Activated CD4-positive, alpha-beta memory T cell treated with anti-CD3 and anti-CD28 coated beads, Interleukin-2, amount 10 ng/mL, durations not matched to agents 7 days and 5 days (primary cell): Measurements from ENCODE around the gene CSRP2. TPM values are rescaled to one million over a fixed set of nuclear protein-coding genes. Genes with fewer than 3 reads are reported as not detected.

Experiments used
- CTCF ChIA-PET: fragments of 350-600 bp; sonication (Branson Sonifier 250); formaldehyde crosslinking; loops from one replicate; lab custom pipeline; 2021; ENCODE audit warnings: antibody characterized with exemption, inconsistent platforms; lab: Charles Lee
- POLR2A ChIA-PET: fragments of 350-600 bp; sonication (Branson Sonifier 250); formaldehyde crosslinking; loops from one replicate; lab custom pipeline; 2021; ENCODE audit warnings: antibody characterized with exemption; lab: Charles Lee
- DNase-seq: peaks from one replicate; pipeline ENCODE4 v3.0.0-alpha.2; 2020
- H3K27ac Mint-ChIP-seq: one replicate; pipeline ENCODE4 v1.8.0; 2021; ENCODE audit warnings: mild to moderate bottlenecking, mixed read lengths
- H3K27me3 Mint-ChIP-seq: one replicate; pipeline ENCODE4 v1.8.0; 2021; ENCODE audit warnings: mixed read lengths
- H3K36me3 Mint-ChIP-seq: one replicate; pipeline ENCODE4 v1.8.0; 2021; ENCODE audit warnings: low read depth, mixed read lengths
- H3K4me1 Mint-ChIP-seq: one replicate; pipeline ENCODE4 v1.8.0; 2021; ENCODE audit warnings: mixed read lengths
- H3K4me3 Mint-ChIP-seq: one replicate; pipeline ENCODE4 v1.8.0; 2021; ENCODE audit warnings: mild to moderate bottlenecking, mixed read lengths
- H3K9me3 Mint-ChIP-seq: one replicate; pipeline ENCODE4 v1.8.0; 2021; ENCODE audit warnings: mixed read lengths
- total RNA-seq, 2 experiments: library from RNA; stranded (reverse); gene quantifications; one replicate each; pipeline ENCODE4 v1.2.3, GENCODE V29; 2021

CSRP2 gene
- total RNA-seq, 2 experiments from 2014 or later = 0.15 TPM; not detected in 1

GRCh38 chr12:76881142-76881541 lies 2.3 kb upstream of the CSRP2 start:
- Mint-ChIP-seq H3K4me3 (no peak overlapping the region), H3K36me3 (no peaks in the 10 kb centered on the region), H3K4me1 (peaks cover 13% of the 10 kb centered on the region), H3K27me3 (peaks cover 60% of the 10 kb centered on the region), H3K27ac (no peak overlapping the region), H3K9me3 (no peaks in the 10 kb centered on the region)
- ChIA-PET CTCF (interaction anchor here (1.4 kb wide), 2 partner anchors 130 kb away, joined by 3 to 4 read pairs; no protein-coding TSS in a partner anchor), POLR2A (no interaction called here)
- DNase-seq = no peak

DNA sequence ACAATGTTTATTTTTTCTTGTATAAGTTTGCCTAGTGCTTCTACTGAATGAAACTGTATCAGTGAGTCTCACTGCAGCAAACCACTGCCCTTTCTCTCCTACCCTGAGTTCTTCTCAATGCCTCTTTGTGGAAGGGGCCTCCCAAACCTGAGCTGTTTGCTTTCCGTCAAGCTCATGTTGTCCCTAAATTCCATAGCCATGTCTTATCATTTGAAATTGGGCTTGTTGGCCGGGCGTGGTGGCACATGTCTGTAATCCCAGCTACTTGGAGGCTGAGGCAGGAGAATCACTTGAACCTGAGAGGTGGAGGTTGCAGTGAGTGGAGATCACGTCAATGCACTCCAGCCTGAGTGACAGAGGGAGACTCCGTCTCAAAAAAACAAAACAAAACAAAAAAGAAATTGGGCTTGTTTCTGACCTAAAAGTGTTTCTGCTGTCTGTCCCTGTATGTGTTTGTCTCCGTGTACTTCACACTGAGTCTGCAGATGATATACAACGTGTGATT lies 1.8 kb upstream of the CSRP2 start:
- Mint-ChIP-seq H3K36me3 (no peaks in the 10 kb centered on the region), H3K27me3 (peaks cover 63% of the 10 kb centered on the region), H3K9me3 (no peaks in the 10 kb centered on the region), H3K27ac (no peak overlapping the region), H3K4me3 (no peak overlapping the region), H3K4me1 (peaks cover 13% of the 10 kb centered on the region)
- no peak for DNase-seq
- POLR2A ChIA-PET = no interaction called here
- CTCF ChIA-PET = interaction anchor here (1.4 kb wide), 1 partner anchor 130 kb away, joined by 4 read pairs; no protein-coding TSS in a partner anchor

GRCh38 chr12:76879710-76880518 lies 1.1 kb upstream of the CSRP2 start:
- POLR2A ChIA-PET = no interaction called here
- H3K4me3 Mint-ChIP-seq = peak overlapping the region; percentile 61
- no peaks in the 10 kb centered on the region for H3K36me3 Mint-ChIP-seq
- no peak for DNase-seq
- H3K27me3 Mint-ChIP-seq = peaks cover 67% of the 10 kb centered on the region
- H3K4me1 Mint-ChIP-seq = peaks cover 13% of the 10 kb centered on the region
- H3K9me3 Mint-ChIP-seq = no peaks in the 10 kb centered on the region
- CTCF ChIA-PET = interaction anchor here (1.4 kb wide), 1 partner anchor 131 kb away, joined by 4 read pairs; no protein-coding TSS in a partner anchor
- no peak overlapping the region for H3K27ac Mint-ChIP-seq

- CTCF ChIA-PET = no interaction called here
- H3K9me3 Mint-ChIP-seq = no peaks in the 10 kb centered on the region
- H3K4me3 Mint-ChIP-seq = peak overlapping the region; percentile 84
- POLR2A ChIA-PET = no interaction called here
- H3K27ac Mint-ChIP-seq = no peak overlapping the region
- peaks cover 65% of the 10 kb centered on the region for H3K27me3 Mint-ChIP-seq
- DNase-seq = no peak
- H3K36me3 Mint-ChIP-seq = no peaks in the 10 kb centered on the region
- peaks cover 13% of the 10 kb centered on the region for H3K4me1 Mint-ChIP-seq
These were observed 520 bp downstream of the CSRP2 start for GRCh38 chr12:76878099-76878898.

GRCh38 chr12:76876696-76877229 lies 2.1 kb downstream of the CSRP2 start:
- POLR2A ChIA-PET = no interaction called here
- Mint-ChIP-seq H3K27me3 (peaks cover 55% of the 10 kb centered on the region), H3K9me3 (no peaks in the 10 kb centered on the region), H3K4me1 (peaks cover 13% of the 10 kb centered on the region), H3K36me3 (no peaks in the 10 kb centered on the region), H3K4me3 (no peak overlapping the region), H3K27ac (no peak overlapping the region)
- DNase-seq = no peak
- CTCF ChIA-PET = no interaction called here

DNA sequence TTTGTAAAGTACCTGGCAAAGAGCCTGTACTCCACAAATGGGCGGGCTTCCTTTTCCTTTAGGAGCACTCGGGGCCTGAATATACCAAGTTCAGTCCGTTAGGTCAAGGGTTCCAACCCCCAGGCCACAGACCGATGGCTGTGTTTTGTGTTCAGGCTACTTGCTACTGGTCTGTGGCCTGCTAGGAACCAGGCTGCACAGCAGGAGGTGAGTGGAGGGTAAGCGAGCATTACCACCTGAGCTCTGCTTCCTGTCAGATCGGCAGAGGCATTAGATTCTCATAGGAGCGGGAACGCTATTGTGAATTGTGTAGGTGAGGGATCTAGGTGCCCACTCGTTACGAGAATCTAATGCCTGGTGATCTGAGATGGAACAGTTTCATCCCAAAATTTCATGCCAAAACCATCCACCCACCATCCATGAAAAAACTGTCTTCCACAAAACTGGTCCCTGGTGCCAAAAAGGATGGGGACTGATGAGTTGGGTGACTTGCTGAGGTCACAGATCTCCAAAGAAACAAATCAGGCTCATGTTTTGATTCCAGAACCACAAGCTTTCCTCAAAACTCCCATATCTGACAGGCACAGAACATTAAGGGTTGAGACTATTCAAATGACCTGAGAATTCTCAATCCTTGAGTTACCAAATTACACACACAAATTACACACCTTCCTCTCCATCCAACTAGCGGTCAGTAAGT lies 4.2 kb downstream of the CSRP2 start:
- DNase-seq = no peak
- CTCF ChIA-PET = no interaction called here
- H3K27me3 Mint-ChIP-seq = peaks cover 39% of the 10 kb centered on the region
- peaks cover 13% of the 10 kb centered on the region for H3K4me1 Mint-ChIP-seq
- POLR2A ChIA-PET = no interaction called here
- H3K9me3 Mint-ChIP-seq = no peaks in the 10 kb centered on the region
- no peaks in the 10 kb centered on the region for H3K36me3 Mint-ChIP-seq
- no peak overlapping the region for H3K27ac Mint-ChIP-seq
- no peak overlapping the region for H3K4me3 Mint-ChIP-seq

- H3K27ac Mint-ChIP-seq = no peak overlapping the region
- H3K27me3 Mint-ChIP-seq = peaks cover 35% of the 10 kb centered on the region
- DNase-seq = no peak
- no peaks in the 10 kb centered on the region for H3K36me3 Mint-ChIP-seq
- no peaks in the 10 kb centered on the region for H3K9me3 Mint-ChIP-seq
- no peak overlapping the region for H3K4me3 Mint-ChIP-seq
- peaks cover 9% of the 10 kb centered on the region for H3K4me1 Mint-ChIP-seq
- ChIA-PET CTCF (no interaction called here), POLR2A (no interaction called here)
These were observed 4.8 kb downstream of the CSRP2 start for GRCh38 chr12:76874027-76874426.

DNA sequence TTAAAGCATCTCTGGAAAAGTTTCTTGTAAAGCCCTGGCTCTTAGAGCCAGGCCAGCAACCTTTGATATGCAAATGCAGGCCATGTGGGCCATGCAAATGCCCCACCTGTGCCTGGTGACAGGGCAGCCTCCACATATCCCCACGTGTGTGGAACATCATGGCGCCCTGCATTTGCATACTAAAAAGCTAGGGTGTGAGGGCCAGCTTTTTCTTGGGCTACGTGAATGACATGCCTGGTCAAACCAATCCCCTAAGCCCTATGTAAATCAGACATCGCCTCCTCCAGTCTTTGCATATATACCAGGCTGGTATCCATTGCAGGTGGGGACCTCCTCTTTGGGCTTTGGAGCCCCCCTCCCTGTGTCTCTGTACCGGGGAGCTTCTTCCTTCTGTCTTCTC lies 6.4 kb downstream of the CSRP2 start:
- peaks cover 1% of the 10 kb centered on the region for H3K4me1 Mint-ChIP-seq
- H3K4me3 Mint-ChIP-seq = no peak overlapping the region
- no peak for DNase-seq
- ChIA-PET POLR2A (no interaction called here), CTCF (no interaction called here)
- H3K36me3 Mint-ChIP-seq = no peaks in the 10 kb centered on the region
- H3K27me3 Mint-ChIP-seq = peaks cover 24% of the 10 kb centered on the region
- no peak overlapping the region for H3K27ac Mint-ChIP-seq
- H3K9me3 Mint-ChIP-seq = no peaks in the 10 kb centered on the region

- Mint-ChIP-seq H3K4me1 (no peaks in the 10 kb centered on the region), H3K9me3 (no peaks in the 10 kb centered on the region), H3K4me3 (no peak overlapping the region), H3K27ac (no peak overlapping the region), H3K27me3 (peaks cover 17% of the 10 kb centered on the region), H3K36me3 (no peaks in the 10 kb centered on the region)
- CTCF ChIA-PET = no interaction called here
- POLR2A ChIA-PET = no interaction called here
- DNase-seq = no peak
These were observed 7.1 kb downstream of the CSRP2 start for GRCh38 chr12:76871742-76872141.

DNA sequence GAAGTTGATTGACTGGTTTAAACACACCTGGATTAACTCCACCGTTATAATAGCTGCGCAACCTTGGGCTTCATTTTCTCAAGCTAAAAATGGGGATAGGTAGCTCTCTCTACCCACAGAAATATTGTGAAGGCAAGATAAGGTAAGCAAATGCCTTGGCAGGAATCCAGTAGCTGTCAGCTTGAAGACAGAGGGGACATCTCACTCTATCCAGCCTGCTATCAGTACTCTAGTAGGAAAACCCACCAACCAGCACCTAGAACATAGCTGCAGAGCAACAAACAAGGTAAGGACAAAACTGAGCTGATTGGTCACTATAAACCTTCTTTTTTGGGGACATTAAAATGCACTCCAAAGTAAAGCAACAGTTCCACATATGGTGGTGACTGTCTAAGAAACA lies 7.7 kb downstream of the CSRP2 start:
- POLR2A ChIA-PET = no interaction called here
- no peaks in the 10 kb centered on the region for H3K4me1 Mint-ChIP-seq

DNA sequence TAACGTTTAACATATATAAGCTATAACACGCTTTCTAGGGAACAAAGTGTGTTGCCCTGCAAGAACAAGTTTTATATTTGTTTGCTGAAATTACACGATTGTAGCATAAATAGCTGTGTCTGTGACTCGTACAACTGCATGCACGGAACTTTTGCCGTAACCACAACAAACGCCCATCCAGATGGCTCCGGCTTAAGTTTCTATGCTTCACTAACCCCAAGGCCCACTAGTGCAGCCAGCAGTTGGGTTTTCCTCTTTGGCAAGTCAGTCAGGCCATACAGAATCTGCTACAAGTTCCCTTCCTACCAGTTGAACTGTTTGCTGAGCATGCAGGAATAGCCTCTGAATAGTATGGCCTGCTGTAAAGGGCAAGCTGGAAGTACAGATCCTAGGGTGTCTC lies 12.1 kb downstream of the CSRP2 start:
- H3K27ac Mint-ChIP-seq = no peak overlapping the region
- H3K4me1 Mint-ChIP-seq = no peaks in the 10 kb centered on the region
- peaks cover 6% of the 10 kb centered on the region for H3K27me3 Mint-ChIP-seq
- no peak for DNase-seq
- no peaks in the 10 kb centered on the region for H3K36me3 Mint-ChIP-seq
- POLR2A ChIA-PET = no interaction called here
- no peak overlapping the region for H3K4me3 Mint-ChIP-seq
- H3K9me3 Mint-ChIP-seq = no peaks in the 10 kb centered on the region
- CTCF ChIA-PET = no interaction called here

More for the DNA sequence above, 7.7 kb downstream of the CSRP2 start:
- CTCF ChIA-PET = interaction anchor here (0.7 kb wide), 1 partner anchor 155 kb away, joined by 3 read pairs; no protein-coding TSS in a partner anchor
- H3K27me3 Mint-ChIP-seq = peaks cover 10% of the 10 kb centered on the region
- H3K9me3 Mint-ChIP-seq = no peaks in the 10 kb centered on the region
- no peaks in the 10 kb centered on the region for H3K36me3 Mint-ChIP-seq
- H3K27ac Mint-ChIP-seq = no peak overlapping the region
- DNase-seq = no peak
- H3K4me3 Mint-ChIP-seq = no peak overlapping the region

DNA sequence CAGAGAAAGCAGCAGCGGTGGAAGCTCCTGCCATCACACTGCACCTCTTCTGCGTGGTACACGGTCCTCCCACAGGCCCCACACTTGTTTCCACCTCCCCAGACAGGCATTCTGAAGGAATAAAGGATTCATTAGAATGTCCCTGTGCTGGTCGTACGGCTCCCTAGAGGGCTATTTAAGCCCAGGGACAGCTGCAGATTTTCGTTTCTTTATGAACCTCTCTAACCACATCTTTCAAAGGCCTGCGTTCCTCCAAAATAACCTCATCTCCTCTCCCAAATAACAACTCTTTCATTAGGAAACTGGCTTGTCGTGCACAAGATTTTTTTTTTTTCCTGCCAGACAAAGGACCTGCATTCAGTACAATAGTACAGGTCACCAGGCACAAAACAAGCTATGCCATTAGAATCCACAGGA lies 12.7 kb downstream of the CSRP2 start:
- no peaks in the 10 kb centered on the region for H3K36me3 Mint-ChIP-seq
- CTCF ChIA-PET = interaction anchor here (0.7 kb wide), 1 partner anchor 30 kb away, joined by 3 read pairs; no protein-coding TSS in a partner anchor
- POLR2A ChIA-PET = interaction anchor here (0.8 kb wide), 1 partner anchor 13 kb away, joined by 3 read pairs; no protein-coding TSS in a partner anchor
- no peak overlapping the region for H3K27ac Mint-ChIP-seq
- no peaks in the 10 kb centered on the region for H3K4me1 Mint-ChIP-seq
- no peaks in the 10 kb centered on the region for H3K9me3 Mint-ChIP-seq
- H3K27me3 Mint-ChIP-seq = peaks cover 6% of the 10 kb centered on the region
- no peak for DNase-seq
- H3K4me3 Mint-ChIP-seq = no peak overlapping the region
